Nephron (organoid): Measurements from ENCODE around the gene SLC16A6.
A peak's percentile ranks its signal among the peaks of the same experiment; 100 is the strongest.
"Not testable (repeated sequence)": the region's sequence is repeated elsewhere in the genome, so short reads cannot be mapped to it uniquely, and the experiment has no call there.

Experiments
- H3K27ac Mint-ChIP-seq, 3 experiments: 2 replicates each; pipeline ENCODE4 v1.8.0; 2020; ENCODE audit warnings: mixed read lengths in 3 of 3, mild to moderate bottlenecking in 2 of 3, moderate library complexity in 1 of 3
- H3K27me3 Mint-ChIP-seq: 2 replicates; pipeline ENCODE4 v1.8.0; 2021; ENCODE audit warnings: low read depth, mild to moderate bottlenecking, moderate library complexity, mixed read lengths
- H3K36me3 Mint-ChIP-seq: 2 replicates; pipeline ENCODE4 v1.8.0; 2020; ENCODE audit warnings: low read depth, mixed read lengths
- H3K4me1 Mint-ChIP-seq: 2 replicates; pipeline ENCODE4 v1.8.0; 2020; ENCODE audit warnings: mixed read lengths
- H3K4me3 Mint-ChIP-seq, 3 experiments: 2 replicates each; pipeline ENCODE4 v1.8.0; 2020; ENCODE audit warnings: mild to moderate bottlenecking in 3 of 3, mixed read lengths in 3 of 3, moderate library complexity in 2 of 3
- H3K9me3 Mint-ChIP-seq: 2 replicates; pipeline ENCODE4 v1.8.0; 2020; ENCODE audit warnings: mixed read lengths
- CTCF ChIP-seq, 3 experiments: fragments of 200-600 bp; sonication (generic); IDR thresholded peaks; one replicate each; pipeline ENCODE4 v1.5.0; 2021; ENCODE audit warnings: antibody characterized with exemption in 3 of 3; ENCODE audit not compliant: unreplicated experiment in 3 of 3

SLC16A6 gene

GRCh38 chr17:68221786-68222185 is 69.1 kb downstream of the SLC16A6 start:
- H3K36me3 Mint-ChIP-seq = peaks cover 10% of the 10 kb centered on the region
- H3K4me1 Mint-ChIP-seq = no peaks in the 10 kb centered on the region
- no peak for TF ChIP-seq CTCF (IDR thresholded peaks at IDR 0.05; ENCODE audit: unreplicated experiment in 3 of 3)
- no peaks in the 10 kb centered on the region for H3K27me3 Mint-ChIP-seq
- peak overlapping the region in 1 of 3 experiments; percentile 55 for H3K27ac Mint-ChIP-seq
- no peak overlapping the region for H3K4me3 Mint-ChIP-seq
- no peaks in the 10 kb centered on the region for H3K9me3 Mint-ChIP-seq

- peaks cover 10% of the 10 kb centered on the region for H3K36me3 Mint-ChIP-seq
- not testable (repeated sequence) for H3K4me3 Mint-ChIP-seq, H3K27me3 Mint-ChIP-seq, H3K27ac Mint-ChIP-seq, H3K4me1 Mint-ChIP-seq, H3K9me3 Mint-ChIP-seq
These were observed 70.1 kb downstream of the SLC16A6 start for GRCh38 chr17:68220786-68221185.

- H3K4me1 Mint-ChIP-seq, H3K27me3 Mint-ChIP-seq, H3K4me3 Mint-ChIP-seq, H3K9me3 Mint-ChIP-seq, H3K27ac Mint-ChIP-seq: not testable (repeated sequence)
- H3K36me3 Mint-ChIP-seq = peaks cover 10% of the 10 kb centered on the region
These were observed 70.7 kb downstream of the SLC16A6 start for GRCh38 chr17:68220186-68220585.

GRCh38 chr17:68219429-68219828 is 71.5 kb downstream of the SLC16A6 start:
- not testable (repeated sequence) for H3K27ac Mint-ChIP-seq, H3K4me3 Mint-ChIP-seq, H3K27me3 Mint-ChIP-seq, H3K9me3 Mint-ChIP-seq, H3K4me1 Mint-ChIP-seq
- H3K36me3 Mint-ChIP-seq = peaks cover 10% of the 10 kb centered on the region
